Coronary artery (tissue), 2 donors: Measurements from ENCODE around the gene CPZ.

Source experiments
- DNase-seq: peaks from one replicate; pipeline ENCODE4 v3.0.0-alpha.2; 2017; ENCODE audit warnings: low spot score
- H3K27ac ChIP-seq, 2 donors: fragments of 200-600 bp; sonication (generic); one replicate each; pipeline ENCODE4 v1.5.1; 2016 to 2019
- H3K4me3 ChIP-seq: fragments of 200-600 bp; sonication (generic); 2 replicates; pipeline ENCODE4 v1.5.1; 2016; ENCODE audit warnings: mild to moderate bottlenecking, moderate library complexity
- CTCF ChIP-seq: fragments of 200-600 bp; sonication (generic); IDR thresholded peaks from one replicate; pipeline ENCODE4 v1.5.1; 2019; ENCODE audit warnings: antibody characterized with exemption

Gene CPZ

GRCh38 chr4:8557151-8558076 is 35.2 kb upstream of the CPZ start:
- no peak overlapping the region for H3K4me3 ChIP-seq
- no peak for TF ChIP-seq CTCF
- no peak for DNase-seq
- H3K27ac ChIP-seq: no peak overlapping the region

GRCh38 chr4:8558080-8558960 is 34.2 kb upstream of the CPZ start:
- DNase-seq: no peak
- no peak for TF ChIP-seq CTCF
- no peak overlapping the region for H3K27ac ChIP-seq
- no peak overlapping the region for H3K4me3 ChIP-seq

GRCh38 chr4:8559011-8559410 is 33.6 kb upstream of the CPZ start:
- TF ChIP-seq CTCF: no peak
- H3K27ac ChIP-seq: no peak overlapping the region
- DNase-seq: no peak
- H3K4me3 ChIP-seq: no peak overlapping the region

GRCh38 chr4:8559524-8560264 is 32.9 kb upstream of the CPZ start:
- no peak for DNase-seq
- no peak overlapping the region for H3K27ac ChIP-seq
- no peak for TF ChIP-seq CTCF
- no peak overlapping the region for H3K4me3 ChIP-seq

- no peak overlapping the region for H3K27ac ChIP-seq
- no peak for TF ChIP-seq CTCF
- no peak for DNase-seq
- no peak overlapping the region for H3K4me3 ChIP-seq
These were observed 32.1 kb upstream of the CPZ start for GRCh38 chr4:8560265-8561047.

GRCh38 chr4:8564595-8564994 is 28.0 kb upstream of the CPZ start:
- TF ChIP-seq CTCF: no peak
- H3K27ac ChIP-seq: no peak overlapping the region
- DNase-seq: no peak
- no peak overlapping the region for H3K4me3 ChIP-seq
